BJ (cell line): ENCODE results near the gene PRKCH. TPM values are rescaled to one million over a fixed set of nuclear protein-coding genes. Genes with fewer than 3 reads are reported as not detected.

Source experiments
- CTCF ChIA-PET: fragments of 350-600 bp; formaldehyde crosslinking; extraction: SDS; loops from one replicate; lab custom pipeline; 2021; ENCODE audit warnings: antibody characterized with exemption, inconsistent platforms; lab: Yijun Ruan, JAX
- POLR2A ChIA-PET: fragments of 300-600 bp; sonication (Branson Sonifier 250); formaldehyde crosslinking; extraction: SDS; loops from one replicate; lab custom pipeline; 2021; ENCODE audit warnings: antibody characterized with exemption; lab: Charles Lee
- DNase-seq: peaks from one replicate; pipeline ENCODE4 v3.0.0-alpha.2; 2011; ENCODE audit warnings: low read depth
- H3K27me3 ChIP-seq: 2 replicates; pipeline ENCODE4 v1.6.0; 2011; ENCODE audit warnings: low read length; ENCODE audit not compliant: control insufficient read depth, insufficient read depth
- H3K36me3 ChIP-seq: 2 replicates; pipeline ENCODE4 v1.5.1; 2011; ENCODE audit warnings: low read length; ENCODE audit not compliant: control insufficient read depth, insufficient read depth
- H3K4me3 ChIP-seq: 2 replicates; pipeline ENCODE4 v1.5.1; 2011; ENCODE audit warnings: low read depth, mild to moderate bottlenecking, control low read depth, low read length
- CTCF ChIP-seq: IDR thresholded peaks from 2 replicates; pipeline ENCODE4 v1.5.1; 2011; ENCODE audit warnings: low read depth, mild to moderate bottlenecking, control low read depth, inconsistent platforms, low read length, moderate library complexity; ENCODE audit not compliant: insufficient read depth
- polyA plus RNA-seq: library from polyadenylated mRNA; depleted of rRNA; stranded (reverse); fragments of >200 nt; gene quantifications from 2 replicates; pipeline ENCODE4 v1.2.3, GENCODE V29; 2011

The PRKCH gene
- polyA plus RNA-seq, 1 experiment: 2.0 TPM

GRCh38 chr14:61563162-61563511 is 241.8 kb downstream of the PRKCH start:
- no peak for DNase-seq
- ChIA-PET POLR2A (interaction anchor here (0.7 to 1.5 kb wide), 6 partner anchors 9 to 134 kb away, joined by 3 to 8 read pairs (median 4); partner anchors contain the start of gene HIF1A), CTCF (interaction anchor here (0.8 to 2.2 kb wide), 5 partner anchors 10 to 274 kb away, joined by 3 to 6 read pairs (median 3); no protein-coding TSS in a partner anchor)
- no peak for TF ChIP-seq CTCF
- Histone ChIP-seq H3K27me3 (no peaks in the 10 kb centered on the region), H3K4me3 (no peak overlapping the region), H3K36me3 (no peaks in the 10 kb centered on the region)

GRCh38 chr14:61563880-61564617 is 242.7 kb downstream of the PRKCH start:
- ChIA-PET CTCF (interaction anchor here (0.7 to 2.2 kb wide), 5 partner anchors 11 to 190 kb away, joined by 3 to 7 read pairs (median 5); no protein-coding TSS in a partner anchor), POLR2A (interaction anchor here (1.0 kb wide), 1 partner anchor 131 kb away, joined by 3 read pairs; the partner anchor contains the start of gene HIF1A)
- TF ChIP-seq CTCF: no peak
- Histone ChIP-seq H3K27me3 (no peaks in the 10 kb centered on the region), H3K36me3 (no peaks in the 10 kb centered on the region), H3K4me3 (no peak overlapping the region)
- no peak for DNase-seq

GRCh38 chr14:61564618-61565091 is 243.3 kb downstream of the PRKCH start:
- Histone ChIP-seq H3K4me3 (no peak overlapping the region), H3K27me3 (no peaks in the 10 kb centered on the region), H3K36me3 (no peaks in the 10 kb centered on the region)
- ChIA-PET CTCF (interaction anchor here (0.7 to 1.7 kb wide), 4 partner anchors 17 to 273 kb away, joined by 3 to 7 read pairs (median 4); no protein-coding TSS in a partner anchor), POLR2A (interaction anchor here (0.5 to 1.0 kb wide), 3 partner anchors 37 to 130 kb away, joined by 3 read pairs; partner anchors contain the start of gene HIF1A)
- TF ChIP-seq CTCF: 0 out of 2 replicates have a peak, but pooled peaks have one; percentile 2
- DNase-seq: peak; percentile 78

GRCh38 chr14:61565181-61565580 is 243.8 kb downstream of the PRKCH start:
- CTCF ChIA-PET: interaction anchor here (0.7 to 1.7 kb wide), 5 partner anchors 18 to 273 kb away, joined by 3 to 7 read pairs (median 3); no protein-coding TSS in a partner anchor
- TF ChIP-seq CTCF: no peak
- POLR2A ChIA-PET: interaction anchor here (0.5 to 1.0 kb wide), 3 partner anchors 38 to 130 kb away, joined by 3 read pairs; partner anchors contain the start of gene HIF1A
- Histone ChIP-seq H3K36me3 (no peaks in the 10 kb centered on the region), H3K27me3 (no peaks in the 10 kb centered on the region), H3K4me3 (no peak overlapping the region)
- DNase-seq: no peak
